ENCODE data around the gene GPSM1.

GRCh38 chr9:136331556-136332481 lies 4.5 kb downstream of the GPSM1 start:
- TF ChIP-seq POLR2A (IDR thresholded peaks at IDR 0.05), result no peak
- TF ChIP-seq, protein P1, sequence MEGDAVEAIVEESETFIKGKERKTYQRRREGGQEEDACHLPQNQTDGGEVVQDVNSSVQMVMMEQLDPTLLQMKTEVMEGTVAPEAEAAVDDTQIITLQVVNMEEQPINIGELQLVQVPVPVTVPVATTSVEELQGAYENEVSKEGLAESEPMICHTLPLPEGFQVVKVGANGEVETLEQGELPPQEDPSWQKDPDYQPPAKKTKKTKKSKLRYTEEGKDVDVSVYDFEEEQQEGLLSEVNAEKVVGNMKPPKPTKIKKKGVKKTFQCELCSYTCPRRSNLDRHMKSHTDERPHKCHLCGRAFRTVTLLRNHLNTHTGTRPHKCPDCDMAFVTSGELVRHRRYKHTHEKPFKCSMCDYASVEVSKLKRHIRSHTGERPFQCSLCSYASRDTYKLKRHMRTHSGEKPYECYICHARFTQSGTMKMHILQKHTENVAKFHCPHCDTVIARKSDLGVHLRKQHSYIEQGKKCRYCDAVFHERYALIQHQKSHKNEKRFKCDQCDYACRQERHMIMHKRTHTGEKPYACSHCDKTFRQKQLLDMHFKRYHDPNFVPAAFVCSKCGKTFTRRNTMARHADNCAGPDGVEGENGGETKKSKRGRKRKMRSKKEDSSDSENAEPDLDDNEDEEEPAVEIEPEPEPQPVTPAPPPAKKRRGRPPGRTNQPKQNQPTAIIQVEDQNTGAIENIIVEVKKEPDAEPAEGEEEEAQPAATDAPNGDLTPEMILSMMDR (IDR thresholded peaks at IDR 0.05), result no peak
